T-helper 1 cell treated with Interleukin-12 subunit alpha and Interleukin-12 subunit beta and Interleukin-4 antibody, amounts not matched to agents 30 μg/mL and 1 μg/mL, for 36 hours (primary cell): ENCODE measurements around the gene PLEKHA8.
"Not testable (repeated sequence)": the region's sequence is repeated elsewhere in the genome, so short reads cannot be mapped to it uniquely, and the experiment has no call there.

Experiments
- H3K27ac Mint-ChIP-seq: one replicate; pipeline ENCODE4 v1.8.0; 2021; ENCODE audit warnings: mild to moderate bottlenecking, mixed read lengths
- H3K27me3 Mint-ChIP-seq: one replicate; pipeline ENCODE4 v1.8.0; 2021; ENCODE audit warnings: low read depth, mixed read lengths
- H3K36me3 Mint-ChIP-seq: one replicate; pipeline ENCODE4 v1.8.0; 2021; ENCODE audit warnings: low read depth, mixed read lengths
- H3K4me1 Mint-ChIP-seq: one replicate; pipeline ENCODE4 v1.8.0; 2021; ENCODE audit warnings: low read depth, mixed read lengths
- H3K4me3 Mint-ChIP-seq: one replicate; pipeline ENCODE4 v1.8.0; 2021; ENCODE audit warnings: mild to moderate bottlenecking, moderate library complexity, mixed read lengths
- H3K9me3 Mint-ChIP-seq: one replicate; pipeline ENCODE4 v1.8.0; 2021; ENCODE audit warnings: mixed read lengths

Gene PLEKHA8

GRCh38 chr7:30032310-30033125 is 4.3 kb downstream of the PLEKHA8 start:
- no peak overlapping the region for H3K27ac Mint-ChIP-seq

DNA sequence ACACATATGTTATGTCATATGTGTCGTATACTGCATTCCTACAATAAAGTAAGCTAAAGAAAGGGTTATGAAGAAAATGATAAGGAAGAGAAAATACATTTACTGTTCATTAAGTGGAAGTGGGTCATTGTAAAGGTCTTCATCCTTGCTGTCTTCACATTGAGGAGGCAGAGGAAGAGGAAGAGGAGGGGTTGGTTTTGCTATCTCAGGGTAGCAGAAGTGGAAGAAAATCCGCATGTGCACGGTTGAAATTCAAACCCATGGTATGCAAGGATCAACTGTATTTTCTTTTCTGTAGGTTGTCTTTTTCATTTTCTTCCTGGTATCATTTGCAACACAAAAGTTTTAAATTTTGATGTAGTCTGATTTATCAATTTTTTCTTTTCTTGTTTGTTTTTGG is 6.3 kb downstream of the PLEKHA8 start:
- Mint-ChIP-seq H3K4me3 (no peak overlapping the region), H3K9me3 (no peaks in the 10 kb centered on the region), H3K27me3 (no peaks in the 10 kb centered on the region), H3K4me1 (no peaks in the 10 kb centered on the region), H3K27ac (no peak overlapping the region), H3K36me3 (no peaks in the 10 kb centered on the region)

More at GRCh38 chr7:30032310-30033125, 4.3 kb downstream of the PLEKHA8 start:
- H3K9me3 Mint-ChIP-seq, result no peaks in the 10 kb centered on the region
- H3K4me1 Mint-ChIP-seq, result peaks cover 5% of the 10 kb centered on the region
- H3K27me3 Mint-ChIP-seq, result no peaks in the 10 kb centered on the region
- H3K4me3 Mint-ChIP-seq, result no peak overlapping the region
- H3K36me3 Mint-ChIP-seq, result no peaks in the 10 kb centered on the region

GRCh38 chr7:30036220-30036619 is 8.0 kb downstream of the PLEKHA8 start:
- Mint-ChIP-seq H3K27me3 (no peaks in the 10 kb centered on the region), H3K27ac (no peak overlapping the region), H3K4me3 (no peak overlapping the region), H3K9me3 (no peaks in the 10 kb centered on the region), H3K36me3 (no peaks in the 10 kb centered on the region), H3K4me1 (peaks cover 2% of the 10 kb centered on the region)

- Mint-ChIP-seq H3K4me1 (peaks cover 4% of the 10 kb centered on the region), H3K36me3 (no peaks in the 10 kb centered on the region), H3K4me3 (no peak overlapping the region), H3K9me3 (no peaks in the 10 kb centered on the region), H3K27me3 (no peaks in the 10 kb centered on the region), H3K27ac (no peak overlapping the region)
Observed at GRCh38 chr7:30038196-30038980, 10.2 kb downstream of the PLEKHA8 start.

GRCh38 chr7:30040938-30041337 is 12.7 kb downstream of the PLEKHA8 start:
- H3K27ac Mint-ChIP-seq, result no peak overlapping the region
- no peaks in the 10 kb centered on the region for H3K36me3 Mint-ChIP-seq
- H3K9me3 Mint-ChIP-seq, result no peaks in the 10 kb centered on the region
- H3K4me3 Mint-ChIP-seq, result no peak overlapping the region
- H3K27me3 Mint-ChIP-seq, result no peaks in the 10 kb centered on the region
- H3K4me1 Mint-ChIP-seq, result peaks cover 4% of the 10 kb centered on the region

GRCh38 chr7:30041526-30042269 is 13.5 kb downstream of the PLEKHA8 start:
- Mint-ChIP-seq H3K27ac (no peak overlapping the region), H3K4me1 (peaks cover 4% of the 10 kb centered on the region), H3K36me3 (peaks cover 5% of the 10 kb centered on the region), H3K27me3 (no peaks in the 10 kb centered on the region), H3K9me3 (no peaks in the 10 kb centered on the region), H3K4me3 (no peak overlapping the region)

- H3K27me3 Mint-ChIP-seq, result no peaks in the 10 kb centered on the region
- H3K27ac Mint-ChIP-seq, result no peak overlapping the region
- peaks cover 22% of the 10 kb centered on the region for H3K36me3 Mint-ChIP-seq
- no peak overlapping the region for H3K4me3 Mint-ChIP-seq
- no peaks in the 10 kb centered on the region for H3K9me3 Mint-ChIP-seq
- peaks cover 6% of the 10 kb centered on the region for H3K4me1 Mint-ChIP-seq
Observed at GRCh38 chr7:30046127-30046770, 18.0 kb downstream of the PLEKHA8 start.

GRCh38 chr7:30047124-30047523 is 18.9 kb downstream of the PLEKHA8 start:
- peaks cover 22% of the 10 kb centered on the region for H3K36me3 Mint-ChIP-seq
- no peak overlapping the region for H3K27ac Mint-ChIP-seq
- peaks cover 6% of the 10 kb centered on the region for H3K4me1 Mint-ChIP-seq
- no peaks in the 10 kb centered on the region for H3K27me3 Mint-ChIP-seq
- no peak overlapping the region for H3K4me3 Mint-ChIP-seq
- H3K9me3 Mint-ChIP-seq, result no peaks in the 10 kb centered on the region

DNA sequence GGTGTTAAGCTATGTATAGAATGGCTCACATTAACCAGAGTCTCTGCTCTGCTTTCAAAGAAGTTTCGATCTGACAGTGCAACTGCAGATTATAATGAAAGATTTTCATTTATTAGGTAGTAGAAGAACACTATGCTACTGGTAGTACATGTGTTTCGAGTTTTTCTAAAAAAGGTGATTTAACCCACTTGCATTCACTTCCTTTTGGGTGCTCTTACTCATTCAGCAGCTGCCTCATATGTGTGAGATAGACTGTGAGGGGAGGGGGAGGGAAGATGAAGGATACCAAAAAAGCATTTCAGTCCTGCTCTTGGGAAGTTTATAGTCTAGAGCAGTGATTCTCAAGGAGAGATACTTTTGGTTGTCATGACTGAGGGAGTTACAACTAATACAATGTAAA is 20.4 kb downstream of the PLEKHA8 start:
- no peak overlapping the region for H3K27ac Mint-ChIP-seq
- H3K4me3 Mint-ChIP-seq, result no peak overlapping the region
- H3K9me3 Mint-ChIP-seq, result no peaks in the 10 kb centered on the region
- H3K4me1 Mint-ChIP-seq, result peaks cover 3% of the 10 kb centered on the region
- peaks cover 27% of the 10 kb centered on the region for H3K36me3 Mint-ChIP-seq
- no peaks in the 10 kb centered on the region for H3K27me3 Mint-ChIP-seq

GRCh38 chr7:30049173-30049572 is 21.0 kb downstream of the PLEKHA8 start:
- H3K4me1 Mint-ChIP-seq, result peaks cover 3% of the 10 kb centered on the region
- H3K27me3 Mint-ChIP-seq, result no peaks in the 10 kb centered on the region
- peaks cover 27% of the 10 kb centered on the region for H3K36me3 Mint-ChIP-seq
- no peak overlapping the region for H3K4me3 Mint-ChIP-seq
- no peaks in the 10 kb centered on the region for H3K9me3 Mint-ChIP-seq
- H3K27ac Mint-ChIP-seq, result no peak overlapping the region

DNA sequence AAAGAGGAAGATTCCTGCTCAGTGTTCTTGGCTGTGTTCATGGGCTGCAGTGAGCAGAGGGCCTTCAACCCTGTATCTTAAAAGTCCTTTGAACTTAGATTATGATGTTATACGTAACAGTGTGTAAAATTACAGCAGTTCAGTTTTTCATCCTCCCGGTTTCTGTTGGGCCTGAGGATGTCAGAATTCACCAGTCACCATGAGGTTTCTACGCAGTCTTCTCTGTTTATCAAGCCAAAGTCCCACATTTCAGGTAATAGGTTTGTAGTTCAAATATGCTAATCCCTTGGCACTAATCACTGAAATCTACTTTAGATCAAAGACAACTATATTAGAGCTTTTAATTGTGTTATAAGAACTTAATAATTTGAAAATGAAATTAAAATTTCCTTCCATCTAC is 24.9 kb downstream of the PLEKHA8 start:
- Mint-ChIP-seq H3K36me3 (peaks cover 23% of the 10 kb centered on the region), H3K27ac (no peak overlapping the region), H3K4me3 (no peak overlapping the region), H3K27me3 (no peaks in the 10 kb centered on the region), H3K9me3 (no peaks in the 10 kb centered on the region), H3K4me1 (peaks cover 3% of the 10 kb centered on the region)

GRCh38 chr7:30057741-30058140 is 29.5 kb downstream of the PLEKHA8 start:
- H3K27me3 Mint-ChIP-seq, result no peaks in the 10 kb centered on the region
- no peak overlapping the region for H3K27ac Mint-ChIP-seq
- H3K4me3 Mint-ChIP-seq, result no peak overlapping the region
- no peaks in the 10 kb centered on the region for H3K9me3 Mint-ChIP-seq
- peaks cover 2% of the 10 kb centered on the region for H3K4me1 Mint-ChIP-seq
- H3K36me3 Mint-ChIP-seq, result peaks cover 16% of the 10 kb centered on the region

GRCh38 chr7:30061786-30062185 is 33.6 kb downstream of the PLEKHA8 start:
- H3K36me3 Mint-ChIP-seq, result peaks cover 14% of the 10 kb centered on the region
- not testable (repeated sequence) for H3K4me1 Mint-ChIP-seq, H3K9me3 Mint-ChIP-seq, H3K27me3 Mint-ChIP-seq, H3K4me3 Mint-ChIP-seq, H3K27ac Mint-ChIP-seq

GRCh38 chr7:30062587-30062986 is 34.4 kb downstream of the PLEKHA8 start:
- peaks cover 2% of the 10 kb centered on the region for H3K4me1 Mint-ChIP-seq
- no peak overlapping the region for H3K4me3 Mint-ChIP-seq
- H3K27ac Mint-ChIP-seq, result no peak overlapping the region
- peaks cover 10% of the 10 kb centered on the region for H3K36me3 Mint-ChIP-seq
- no peaks in the 10 kb centered on the region for H3K9me3 Mint-ChIP-seq
- no peaks in the 10 kb centered on the region for H3K27me3 Mint-ChIP-seq
